H9 (cell line): ENCODE results near the gene ODAD4. TPM values are rescaled to one million over a fixed set of nuclear protein-coding genes. Genes with fewer than 3 reads are reported as not detected.

ENCODE experiments used
- DNase-seq: peaks from one replicate; pipeline ENCODE4 v3.0.0-alpha.2; 2017
- H2AFZ ChIP-seq: one replicate; pipeline ENCODE4 v1.6.1; 2013; ENCODE audit warnings: mild to moderate bottlenecking, low read length, control low read depth, moderate library complexity
- H2AK5ac ChIP-seq: 2 replicates; pipeline ENCODE4 v1.6.1; 2013; ENCODE audit warnings: low read length, control low read depth, mixed read lengths; ENCODE audit not compliant: insufficient read length
- H2BK120ac ChIP-seq: one replicate; pipeline ENCODE4 v1.6.1; 2013; ENCODE audit warnings: low read depth, mild to moderate bottlenecking, low read length, control low read depth, inconsistent platforms; ENCODE audit not compliant: poor library complexity, severe bottlenecking
- H2BK12ac ChIP-seq: 2 replicates; pipeline ENCODE4 v1.6.1; 2013; ENCODE audit warnings: low read length, control low read depth, mixed read lengths, low read depth; ENCODE audit not compliant: insufficient read length
- H2BK15ac ChIP-seq: 2 replicates; pipeline ENCODE4 v1.6.1; 2013; ENCODE audit warnings: low read depth, low read length, control low read depth
- H2BK20ac ChIP-seq: one replicate; pipeline ENCODE4 v1.6.1; 2013; ENCODE audit warnings: low read depth, mild to moderate bottlenecking, low read length, control low read depth, inconsistent platforms; ENCODE audit not compliant: poor library complexity, severe bottlenecking
- H2BK5ac ChIP-seq: 2 replicates; pipeline ENCODE4 v1.6.1; 2013; ENCODE audit warnings: low read length, control low read depth, mixed read lengths; ENCODE audit not compliant: insufficient read length
- H3K14ac ChIP-seq: 2 replicates; pipeline ENCODE4 v1.6.1; 2013; ENCODE audit warnings: low read length, control low read depth; ENCODE audit not compliant: insufficient read depth
- H3K18ac ChIP-seq: 2 replicates; pipeline ENCODE4 v1.6.1; 2013; ENCODE audit warnings: low read depth, mild to moderate bottlenecking, mixed read lengths, low read length, control low read depth; ENCODE audit not compliant: insufficient read length
- H3K23ac ChIP-seq: 2 replicates; pipeline ENCODE4 v1.6.1; 2013; ENCODE audit warnings: low read length, control low read depth, mixed read lengths, low read depth; ENCODE audit not compliant: insufficient read length
- H3K23me2 ChIP-seq: 2 replicates; pipeline ENCODE4 v1.6.1; 2013; ENCODE audit warnings: low read depth, mild to moderate bottlenecking, mixed read lengths, low read length, control low read depth; ENCODE audit not compliant: insufficient read length, poor library complexity, severe bottlenecking
- H3K27ac ChIP-seq: 2 replicates; pipeline ENCODE4 v1.5.1; 2013; ENCODE audit warnings: low read length, control low read depth, mixed read lengths, low read depth; ENCODE audit not compliant: insufficient read length
- H3K27me3 ChIP-seq: 2 replicates; pipeline ENCODE4 v1.6.1; 2013; ENCODE audit warnings: low read length, control low read depth, inconsistent platforms; ENCODE audit not compliant: insufficient read depth
- H3K4ac ChIP-seq: 2 replicates; pipeline ENCODE4 v1.6.1; 2013; ENCODE audit warnings: low read depth, mild to moderate bottlenecking, control low read depth, inconsistent platforms, low read length, moderate library complexity
- H3K4me1 ChIP-seq: 2 replicates; pipeline ENCODE4 v1.6.1; 2013; ENCODE audit warnings: low read length, control low read depth, inconsistent platforms; ENCODE audit not compliant: insufficient read depth
- H3K4me2 ChIP-seq: 2 replicates; pipeline ENCODE4 v1.6.1; 2013; ENCODE audit warnings: low read length, control low read depth, mixed read lengths; ENCODE audit not compliant: insufficient read length, insufficient read depth
- H3K56ac ChIP-seq: 2 replicates; pipeline ENCODE4 v1.6.1; 2013; ENCODE audit warnings: low read depth, mild to moderate bottlenecking, mixed read lengths, low read length, control low read depth; ENCODE audit not compliant: insufficient read length
- H3K79me1 ChIP-seq: 2 replicates; pipeline ENCODE4 v1.6.1; 2013; ENCODE audit warnings: low read depth, mild to moderate bottlenecking, moderate library complexity, low read length, control low read depth, inconsistent platforms; ENCODE audit not compliant: insufficient read depth, poor library complexity, severe bottlenecking
- H3K79me2 ChIP-seq: 2 replicates; pipeline ENCODE4 v1.6.1; 2013; ENCODE audit warnings: low read length, control low read depth, inconsistent platforms; ENCODE audit not compliant: insufficient read depth
- H3K9ac ChIP-seq: 2 replicates; pipeline ENCODE4 v1.6.1; 2013; ENCODE audit warnings: low read length, control low read depth, mixed read lengths; ENCODE audit not compliant: insufficient read length; ENCODE audit errors: extremely low read depth
- H3K9me3 ChIP-seq: one replicate; pipeline ENCODE4 v1.6.1; 2013; ENCODE audit warnings: low read depth, low read length, inconsistent platforms; ENCODE audit not compliant: control insufficient read depth
- H3T11ph ChIP-seq: one replicate; pipeline ENCODE4 v1.6.1; 2013; ENCODE audit warnings: mild to moderate bottlenecking, low read length, control low read depth, inconsistent platforms
- H4K20me1 ChIP-seq: one replicate; pipeline ENCODE4 v1.6.1; 2013; ENCODE audit not compliant: control insufficient read depth, insufficient read length, insufficient read depth
- H4K5ac ChIP-seq: 2 replicates; pipeline ENCODE4 v1.6.1; 2013; ENCODE audit warnings: low read depth, mild to moderate bottlenecking, mixed read lengths, low read length, control low read depth; ENCODE audit not compliant: insufficient read length
- H4K8ac ChIP-seq: replicated peaks from 2 replicates; pipeline ENCODE4 v1.6.1; 2013; ENCODE audit warnings: low read length, control low read depth, mixed read lengths, low read depth; ENCODE audit not compliant: insufficient read length
- H4K91ac ChIP-seq: 2 replicates; pipeline ENCODE4 v1.6.1; 2013; ENCODE audit warnings: low read depth, mild to moderate bottlenecking, moderate library complexity, mixed read lengths, low read length, control low read depth; ENCODE audit not compliant: insufficient read length
- H3K27ac Mint-ChIP-seq, 3 experiments: 2 replicates in 2 of 3; 3 replicates in 1 of 3; pipeline ENCODE4 v1.8.0; 2020 to 2021; ENCODE audit warnings: mixed read lengths in 3 of 3, mild to moderate bottlenecking in 1 of 3, moderate library complexity in 1 of 3
- H3K27me3 Mint-ChIP-seq: 2 replicates; pipeline ENCODE4 v1.8.0; 2021; ENCODE audit warnings: low read depth, mild to moderate bottlenecking, moderate library complexity, mixed read lengths
- H3K36me3 Mint-ChIP-seq, 3 experiments: 2 replicates in 2 of 3; 3 replicates in 1 of 3; pipeline ENCODE4 v1.8.0; 2020 to 2021; ENCODE audit warnings: low read depth in 3 of 3, mixed read lengths in 3 of 3; ENCODE audit not compliant: insufficient read depth in 1 of 3
- H3K4me1 Mint-ChIP-seq, 2 experiments: 2 replicates each; pipeline ENCODE4 v1.8.0; 2020; ENCODE audit warnings: mixed read lengths in 2 of 2
- H3K4me3 Mint-ChIP-seq, 2 experiments: 2 replicates in 1 of 2; 3 replicates in 1 of 2; pipeline ENCODE4 v1.8.0; 2020 to 2021; ENCODE audit warnings: mild to moderate bottlenecking in 2 of 2, mixed read lengths in 2 of 2, moderate library complexity in 1 of 2
- H3K9me3 Mint-ChIP-seq, 2 experiments: 2 replicates in 1 of 2; 3 replicates in 1 of 2; pipeline ENCODE4 v1.8.0; 2020; ENCODE audit warnings: mild to moderate bottlenecking in 2 of 2, mixed read lengths in 2 of 2, moderate library complexity in 1 of 2
- CTCF ChIP-seq: fragments of 200-600 bp; sonication (generic); conservative IDR thresholded peaks from 3 replicates; pipeline ENCODE4 v1.8.0; 2021; ENCODE audit warnings: antibody characterized with exemption, mild to moderate bottlenecking
- WGBS: extraction: QIAGEN DNeasy Blood & Tissue Kit; methylation state at CpG from one replicate; pipeline ENCODE4 v1.1.7; 2013; ENCODE audit warnings: missing lambda C conversion rate, low lambda C conversion rate, mixed read lengths; ENCODE audit not compliant: insufficient read length; ENCODE audit errors: extremely low coverage; 5-methylcytosine and 5-hydroxymethylcytosine counted together
- total RNA-seq: library from RNA; stranded (reverse); gene quantifications from 2 replicates; pipeline ENCODE4 v1.2.1, GENCODE V29; 2021

Gene ODAD4
- total RNA-seq, 1 experiment from 2014 or later, result 2.1 TPM

DNA sequence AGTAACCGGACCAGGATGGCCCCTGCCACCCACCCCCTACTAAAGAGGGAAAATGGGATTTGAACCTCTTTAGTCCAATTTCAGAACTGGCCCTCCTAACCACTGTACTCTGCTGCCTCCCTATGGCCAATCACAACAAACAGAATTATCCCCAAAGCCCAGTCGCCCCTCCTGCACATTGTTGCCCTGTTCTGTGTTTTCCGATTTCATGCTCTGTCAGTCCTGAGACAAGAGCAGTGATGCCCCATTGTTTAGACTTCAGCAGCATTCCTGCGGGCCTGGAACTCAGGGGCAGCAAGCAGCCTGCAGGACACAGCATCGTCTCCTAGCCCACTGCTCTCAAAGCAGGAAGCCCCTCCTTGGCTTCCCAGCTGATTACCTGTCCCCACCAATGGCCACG lies 44.7 kb upstream of the ODAD4 start:
- no peaks in the 10 kb centered on the region for H3K4me1 ChIP-seq
- DNase-seq, result no peak
- Mint-ChIP-seq H3K9me3 (no peaks in the 10 kb centered on the region), H3K4me3 (no peak overlapping the region), H3K27me3 (no peaks in the 10 kb centered on the region; the same call in 1 of the 2 replicates), H3K27ac (peak overlapping the region in 1 of 3 experiments; percentile 15; a peak in 2 of 7 replicates), H3K36me3 (peaks cover 57 to 88% (median 82%) of the 10 kb centered on the region in 3 experiments), H3K4me1 (peaks cover 0 to 9% of the 10 kb centered on the region in 2 experiments; a peak in 3 of 4 replicates)
- H3K14ac ChIP-seq, result no peak overlapping the region
- H2BK20ac ChIP-seq, result no peak overlapping the region
- no peaks in the 10 kb centered on the region for H3K79me2 ChIP-seq
- H3K27me3 ChIP-seq, result no peaks in the 10 kb centered on the region
- no peak overlapping the region for H3K4me2 ChIP-seq
- no peak overlapping the region for H2BK12ac ChIP-seq
- H4K8ac ChIP-seq, result no peak overlapping the region
- H2AFZ ChIP-seq, result no peak overlapping the region
- H2AK5ac ChIP-seq, result no peak overlapping the region
- H3T11ph ChIP-seq, result no peak overlapping the region
- H4K91ac ChIP-seq, result no peak overlapping the region
- no peak overlapping the region for H2BK5ac ChIP-seq
- H3K9me3 ChIP-seq, result no peaks in the 10 kb centered on the region
- H3K79me1 ChIP-seq, result no peaks in the 10 kb centered on the region
- no peak overlapping the region for H3K4ac ChIP-seq
- H2BK15ac ChIP-seq, result no peak overlapping the region
- H3K18ac ChIP-seq, result no peak overlapping the region
- H3K27ac ChIP-seq, result no peak overlapping the region
- no peaks in the 10 kb centered on the region for H3K23me2 ChIP-seq
- H4K20me1 ChIP-seq, result no peaks in the 10 kb centered on the region
- no peak overlapping the region for H3K56ac ChIP-seq
- no peak overlapping the region for H3K9ac ChIP-seq
- no peak overlapping the region for H4K5ac ChIP-seq
- H3K23ac ChIP-seq, result no peak overlapping the region
- H2BK120ac ChIP-seq, result no peak overlapping the region
- WGBS, result no CpG with 5 or more reads among the region's 6 CpGs
- TF ChIP-seq CTCF, result peak; percentile 46
